ENCODE data around the gene ARHGEF10L.

Gene ARHGEF10L

GRCh38 chr1:17684810-17685209, 145.3 kb downstream of the ARHGEF10L start:
- DNase-seq = no peak

- no peak for DNase-seq
Observed at GRCh38 chr1:17686258-17686657, 146.8 kb downstream of the ARHGEF10L start.

- no peak for DNase-seq
Observed at GRCh38 chr1:17687145-17687544, 147.6 kb downstream of the ARHGEF10L start.

- DNase-seq = no peak
Observed at GRCh38 chr1:17688217-17688810, 148.8 kb downstream of the ARHGEF10L start.

- no peak for DNase-seq
Observed at GRCh38 chr1:17689011-17689410, 149.5 kb downstream of the ARHGEF10L start.

- DNase-seq = no peak
Observed at GRCh38 chr1:17690906-17691634, 151.6 kb downstream of the ARHGEF10L start.

- DNase-seq = no peak
Observed at GRCh38 chr1:17692645-17693044, 153.1 kb downstream of the ARHGEF10L start.

- DNase-seq = no peak
Observed at GRCh38 chr1:17696417-17697301, 157.2 kb downstream of the ARHGEF10L start.

GRCh38 chr1:17697458-17697857, 158.0 kb downstream of the ARHGEF10L start:
- no peak for DNase-seq

GRCh38 chr1:17699581-17699980, 160.1 kb downstream of the ARHGEF10L start:
- no peak for DNase-seq

- DNase-seq = no peak
Observed at GRCh38 chr1:17700945-17701810, 161.7 kb downstream of the ARHGEF10L start.

- no peak for DNase-seq
Observed at GRCh38 chr1:17704176-17704575, 164.7 kb downstream of the ARHGEF10L start.

GRCh38 chr1:17706445-17706844, 166.9 kb downstream of the ARHGEF10L start:
- no peak for DNase-seq

GRCh38 chr1:17709981-17710380, 170.5 kb downstream of the ARHGEF10L start:
- DNase-seq = no peak

GRCh38 chr1:17710889-17711576, 171.5 kb downstream of the ARHGEF10L start:
- no peak for DNase-seq

- no peak for DNase-seq
Observed at GRCh38 chr1:17711577-17711910, 172.0 kb downstream of the ARHGEF10L start.

GRCh38 chr1:17711941-17712340, 172.4 kb downstream of the ARHGEF10L start:
- DNase-seq = no peak

- DNase-seq = no peak
Observed at GRCh38 chr1:17713993-17714392, 174.5 kb downstream of the ARHGEF10L start.

GRCh38 chr1:17717594-17718535, 178.4 kb downstream of the ARHGEF10L start:
- no peak for DNase-seq

GRCh38 chr1:17719874-17720273, 180.4 kb downstream of the ARHGEF10L start:
- no peak for DNase-seq

GRCh38 chr1:17721444-17721843, 181.9 kb downstream of the ARHGEF10L start:
- DNase-seq = no peak
